T-cell (primary cell): ENCODE data around the gene AP2A2. TPM values are rescaled to one million over a fixed set of nuclear protein-coding genes. Genes with fewer than 3 reads are reported as not detected.

ENCODE experiments used
- ATAC-seq, 4 experiments: fragments of 200-7000 bp in 3 of 4; fragments of 150-1000 bp in 1 of 4; cut with Tn5 transposase; replicated peaks in 1 of 4; 1 replicate in 3 of 4; 2 replicates in 1 of 4; pipeline ENCODE4 v1.10.0; 2021; ENCODE audit warnings: moderate library complexity in 3 of 4, mild to moderate bottlenecking in 2 of 4, moderate number of reproducible peaks in 1 of 4
- CTCF ChIA-PET, 2 donors: fragments of 300-600 bp; sonication (Branson Sonifier 250); formaldehyde crosslinking; loops; one replicate each; lab custom pipeline; 2022; ENCODE audit warnings: antibody characterized with exemption in 2 of 2; lab: Charles Lee
- POLR2A ChIA-PET, 2 donors: fragments of 300-600 bp; sonication (Branson Sonifier 250); formaldehyde crosslinking; loops; one replicate each; lab custom pipeline; 2022; ENCODE audit warnings: antibody characterized with exemption in 2 of 2; lab: Charles Lee
- DNase-seq, 35 experiments: peaks; one replicate each; pipeline versions ENCODE4 v3.0.0 to v3.0.0-alpha.2; 2013 to 2023
- H3K27ac ChIP-seq: one replicate; pipeline ENCODE4 v1.5.1; 2013; ENCODE audit warnings: low read length
- H3K27me3 ChIP-seq, 2 experiments: replicated peaks in 1 of 2; 1 replicate in 1 of 2; 2 replicates in 1 of 2; pipeline versions ENCODE4 v1.6.1 to v1.7.0; 2013; ENCODE audit warnings: low read length in 1 of 2, mixed read lengths in 1 of 2; ENCODE audit not compliant: control insufficient read depth in 2 of 2, insufficient read depth in 2 of 2; ENCODE audit errors: extremely low read depth in 1 of 2
- H3K36me3 ChIP-seq, 2 donors: 1 replicate in 1 of 2; 2 replicates in 1 of 2; pipeline versions ENCODE4 v1.6.1 to v1.7.0; 2013; ENCODE audit warnings: low read length in 1 of 2; ENCODE audit not compliant: control insufficient read depth in 2 of 2, insufficient read depth in 1 of 2; ENCODE audit errors: extremely low read depth in 1 of 2
- H3K4me1 ChIP-seq, 2 experiments: 1 replicate in 1 of 2; 2 replicates in 1 of 2; pipeline versions ENCODE4 v1.6.1 to v1.7.0; 2013; ENCODE audit warnings: low read length in 2 of 2, mixed read lengths in 1 of 2; ENCODE audit not compliant: insufficient read depth in 2 of 2, control insufficient read depth in 1 of 2; ENCODE audit errors: extremely low read depth in 1 of 2
- H3K4me3 ChIP-seq, 2 donors: 1 replicate in 1 of 2; 2 replicates in 1 of 2; pipeline versions ENCODE4 v1.5.1 to v1.7.0; 2013; ENCODE audit warnings: mild to moderate bottlenecking in 2 of 2, low read length in 1 of 2, moderate library complexity in 1 of 2; ENCODE audit not compliant: control insufficient read depth in 1 of 2; ENCODE audit errors: extremely low read depth in 1 of 2
- H3K9me3 ChIP-seq: 2 replicates; pipeline ENCODE4 v1.7.0; 2013
- H3K27ac Mint-ChIP-seq, 2 donors: one replicate each; pipeline ENCODE4 v1.8.0; 2020 to 2021; ENCODE audit warnings: mild to moderate bottlenecking in 2 of 2, mixed read lengths in 2 of 2
- H3K27me3 Mint-ChIP-seq, 2 donors: one replicate each; pipeline ENCODE4 v1.8.0; 2021 to 2022; ENCODE audit warnings: mixed read lengths in 2 of 2
- H3K36me3 Mint-ChIP-seq: one replicate; pipeline ENCODE4 v1.8.0; 2021; ENCODE audit warnings: mixed read lengths
- H3K4me1 Mint-ChIP-seq, 3 donors: one replicate each; pipeline ENCODE4 v1.8.0; 2020 to 2022; ENCODE audit warnings: mixed read lengths in 3 of 3, mild to moderate bottlenecking in 1 of 3
- H3K4me3 Mint-ChIP-seq, 3 donors: one replicate each; pipeline ENCODE4 v1.8.0; 2020 to 2022; ENCODE audit warnings: mild to moderate bottlenecking in 3 of 3, mixed read lengths in 3 of 3, moderate library complexity in 3 of 3
- H3K9me3 Mint-ChIP-seq, 3 donors: one replicate each; pipeline ENCODE4 v1.8.0; 2020 to 2022; ENCODE audit warnings: mixed read lengths in 3 of 3
- WGBS: methylation state at CpG from one replicate; pipeline ENCODE4 v1.1.5; 2013; ENCODE audit warnings: missing lambda C conversion rate; ENCODE audit not compliant: insufficient coverage; 5-methylcytosine and 5-hydroxymethylcytosine counted together
- total RNA-seq, 35 experiments: library from RNA in 6 of 35; stranded (reverse) in 6 of 35; fragments of 120-200 nt in 1 of 35; gene quantifications; one replicate each; pipeline versions ENCODE4 v1.2.1 to v1.2.4 and lab custom pipeline; 2013 to 2026

AP2A2 gene
- total RNA-seq, 5 donors from 2014 or later (not counting 1 experiment from before 2014, with no cell fraction given) = 59.6 to 85.3 (median 70.8) TPM

DNA sequence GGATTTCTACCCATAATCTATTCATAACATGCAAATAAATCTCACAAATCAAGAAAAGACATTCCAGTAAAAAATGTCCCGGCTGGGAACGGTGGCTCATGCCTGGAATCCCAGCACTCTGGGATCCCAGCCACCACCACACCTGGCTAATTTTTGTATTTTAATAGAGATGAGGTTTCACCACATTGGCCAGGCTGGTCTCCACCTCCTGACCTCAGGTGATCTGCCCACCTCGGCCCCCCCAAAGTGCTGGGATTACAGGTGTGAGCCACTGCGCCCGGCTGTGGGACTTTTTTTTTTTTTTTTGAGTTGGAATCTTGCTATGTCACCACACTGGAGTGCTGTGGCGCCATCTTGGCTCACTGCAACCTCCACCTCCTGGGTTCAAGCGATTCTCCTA, 19.7 kb upstream of the AP2A2 start:
- peaks cover 15 to 30% of the 10 kb centered on the region in 2 donors for H3K36me3 ChIP-seq
- no peak overlapping the region for H3K4me3 ChIP-seq
- Mint-ChIP-seq H3K9me3 (no peaks in the 10 kb centered on the region), H3K4me3 (no peak overlapping the region), H3K27ac (no peak overlapping the region), H3K27me3 (no peaks in the 10 kb centered on the region), H3K4me1 (peaks cover 16 to 22% (median 19%) of the 10 kb centered on the region in 3 donors), H3K36me3 (peaks cover 23% of the 10 kb centered on the region)
- 86% methylated on average over 1 of the region's 7 CpGs for WGBS
- ChIA-PET CTCF (interaction anchor here in 1 of 2 donors (0.6 kb wide), 1 partner anchor 344 kb away, joined by 3 read pairs; no protein-coding TSS in a partner anchor), POLR2A (no interaction called here)
- H3K27ac ChIP-seq = no peak overlapping the region
- H3K9me3 ChIP-seq = no peaks in the 10 kb centered on the region
- peaks cover 2 to 18% of the 10 kb centered on the region in 2 experiments for H3K4me1 ChIP-seq
- ATAC-seq (no peak), DNase-seq (no peak)
- no peaks in the 10 kb centered on the region for H3K27me3 ChIP-seq

- no peak overlapping the region for H3K4me3 ChIP-seq
- no peak for ATAC-seq
- peaks cover 2 to 27% of the 10 kb centered on the region in 2 experiments for H3K4me1 ChIP-seq
- WGBS = 86% methylated on average over 2 of the region's 2 CpGs
- Mint-ChIP-seq H3K9me3 (no peaks in the 10 kb centered on the region), H3K4me3 (peak overlapping the region in 2 of 3 donors; percentile 51 to 66), H3K36me3 (peaks cover 13% of the 10 kb centered on the region), H3K27me3 (no peaks in the 10 kb centered on the region), H3K4me1 (peaks cover 18 to 25% (median 20%) of the 10 kb centered on the region in 3 donors), H3K27ac (no peak overlapping the region)
- no peak overlapping the region for H3K27ac ChIP-seq
- ChIA-PET POLR2A (no interaction called here), CTCF (no interaction called here)
- peaks cover 14 to 20% of the 10 kb centered on the region in 2 donors for H3K36me3 ChIP-seq
- H3K27me3 ChIP-seq = no peaks in the 10 kb centered on the region
- no peak for DNase-seq
- no peaks in the 10 kb centered on the region for H3K9me3 ChIP-seq
These were observed 18.0 kb upstream of the AP2A2 start for GRCh38 chr11:907668-908067.

GRCh38 chr11:908273-908672, 17.4 kb upstream of the AP2A2 start:
- no peaks in the 10 kb centered on the region for H3K9me3 Mint-ChIP-seq
- H3K27ac Mint-ChIP-seq = no peak overlapping the region

DNA sequence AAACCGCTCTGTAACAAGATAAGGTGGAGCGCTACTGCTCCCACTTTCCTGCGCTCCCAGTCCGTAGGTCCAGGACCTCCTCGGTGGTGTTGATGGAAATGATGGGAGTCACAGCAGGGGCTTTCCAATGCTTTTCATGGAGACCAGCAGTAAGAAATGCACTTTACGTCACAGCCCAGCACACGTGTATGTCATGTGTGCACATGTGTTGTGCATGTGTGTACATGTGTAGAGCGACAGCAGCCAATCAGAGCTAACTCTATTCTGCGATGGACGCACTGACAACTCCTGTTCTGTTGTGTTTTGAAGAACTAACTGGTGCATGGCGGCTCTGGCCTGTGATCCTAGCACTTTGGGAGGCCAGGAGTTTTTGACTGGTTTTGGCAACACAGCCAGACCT, 16.3 kb upstream of the AP2A2 start:
- Mint-ChIP-seq H3K4me3 (peak overlapping the region; percentile 80 to 87 (median 87)), H3K36me3 (peaks cover 3% of the 10 kb centered on the region), H3K9me3 (no peaks in the 10 kb centered on the region), H3K4me1 (peaks cover 17 to 25% (median 20%) of the 10 kb centered on the region in 3 donors), H3K27me3 (no peaks in the 10 kb centered on the region), H3K27ac (no peak overlapping the region)
- H3K4me1 ChIP-seq = peaks cover 2 to 27% of the 10 kb centered on the region in 2 experiments
- 92% methylated on average over 9 of the region's 11 CpGs for WGBS
- POLR2A ChIA-PET = no interaction called here
- CTCF ChIA-PET = no interaction called here
- ATAC-seq (no peak), DNase-seq (no peak)
- H3K27me3 ChIP-seq = no peaks in the 10 kb centered on the region
- peaks cover 6 to 7% of the 10 kb centered on the region in 2 donors for H3K36me3 ChIP-seq
- H3K27ac ChIP-seq = no peak overlapping the region
- no peaks in the 10 kb centered on the region for H3K9me3 ChIP-seq
- no peak overlapping the region for H3K4me3 ChIP-seq

More at GRCh38 chr11:908273-908672, 17.4 kb upstream of the AP2A2 start:
- Histone ChIP-seq H3K27ac (no peak overlapping the region), H3K4me3 (no peak overlapping the region), H3K4me1 (peaks cover 2 to 27% of the 10 kb centered on the region in 2 experiments), H3K27me3 (no peaks in the 10 kb centered on the region), H3K36me3 (peaks cover 12 to 14% of the 10 kb centered on the region in 2 donors), H3K9me3 (no peaks in the 10 kb centered on the region)
- peaks cover 10% of the 10 kb centered on the region for H3K36me3 Mint-ChIP-seq
- POLR2A ChIA-PET = no interaction called here
- WGBS = no CpG with 5 or more reads among the region's 5 CpGs
- DNase-seq (no peak), ATAC-seq (no peak)
- CTCF ChIA-PET = no interaction called here
- H3K27me3 Mint-ChIP-seq = no peaks in the 10 kb centered on the region
- peak overlapping the region; percentile 25 to 66 (median 51) for H3K4me3 Mint-ChIP-seq
- H3K4me1 Mint-ChIP-seq = peaks cover 18 to 25% (median 20%) of the 10 kb centered on the region in 3 donors

DNA sequence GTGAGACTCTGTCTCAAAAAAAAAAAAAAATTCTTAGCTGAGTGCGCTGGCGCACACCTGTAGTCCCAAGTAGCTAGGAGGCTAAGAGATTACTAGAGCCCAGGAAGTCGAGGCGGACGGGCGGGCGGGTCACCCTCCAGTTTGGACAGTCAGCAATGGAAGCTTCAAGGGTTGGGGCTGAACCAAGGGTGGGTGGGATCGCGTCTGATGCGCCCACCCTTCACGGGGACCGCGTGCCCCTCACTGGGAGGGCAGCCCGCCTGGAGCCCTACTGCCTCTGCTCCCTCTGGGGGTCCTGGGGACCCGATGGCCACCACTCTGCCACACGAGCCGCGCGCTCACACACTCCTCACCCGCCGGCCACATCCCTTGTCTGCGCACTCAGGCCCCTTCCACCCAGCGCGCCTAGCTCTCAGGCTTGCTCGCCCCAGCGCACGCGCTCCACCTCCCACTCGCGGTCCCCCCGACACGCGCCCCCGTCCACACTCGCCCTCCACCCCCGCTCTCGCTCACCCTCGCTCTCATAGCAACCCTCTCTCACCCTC, 15.6 kb upstream of the AP2A2 start:
- DNase-seq = peak in 2 of 35 experiments; percentile 15 to 20
- ChIA-PET CTCF (no interaction called here), POLR2A (interaction anchor here (0.5 kb wide), 2 partner anchors 11 to 409 kb away, joined by 4 read pairs; no protein-coding TSS in a partner anchor)
- 2% methylated on average over 35 of the region's 38 CpGs for WGBS
- Mint-ChIP-seq H3K27me3 (no peaks in the 10 kb centered on the region), H3K27ac (peak overlapping the region; percentile 59 to 78), H3K4me3 (peak overlapping the region; percentile 80 to 87 (median 87)), H3K4me1 (peaks cover 13 to 25% (median 20%) of the 10 kb centered on the region in 3 donors), H3K36me3 (peaks cover 3% of the 10 kb centered on the region), H3K9me3 (no peaks in the 10 kb centered on the region)
- Histone ChIP-seq H3K9me3 (no peaks in the 10 kb centered on the region), H3K27me3 (no peaks in the 10 kb centered on the region), H3K36me3 (no peaks in the 10 kb centered on the region), H3K27ac (no peak overlapping the region), H3K4me1 (peaks cover 2 to 27% of the 10 kb centered on the region in 2 experiments), H3K4me3 (peak overlapping the region; percentile 49 to 65)
- peak in 2 of 4 experiments; percentile 8 to 24 for ATAC-seq

DNA sequence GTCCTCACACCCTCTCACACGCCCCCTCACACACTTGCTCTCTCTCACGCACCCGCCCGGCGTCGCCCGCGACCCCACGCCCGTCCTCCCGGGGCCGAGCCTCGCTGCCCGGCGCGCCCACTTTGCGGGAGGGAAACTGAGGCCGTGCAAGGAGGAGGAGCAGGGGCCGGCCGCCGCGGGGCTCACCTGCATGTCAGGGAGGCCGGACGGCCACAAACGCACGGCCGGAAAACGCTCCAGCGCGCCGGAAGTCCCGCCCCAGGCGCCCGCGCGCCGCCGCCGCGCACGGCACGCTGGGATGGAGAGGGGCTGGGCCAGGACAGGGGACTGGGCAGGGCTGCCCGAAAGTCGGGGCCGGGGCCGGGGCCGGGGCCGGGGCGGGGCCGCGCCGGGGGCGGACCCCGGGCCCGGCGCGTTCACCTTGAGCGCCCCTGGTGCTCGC, 15.1 kb upstream of the AP2A2 start, which contains the start of gene CHID1:
TSS of gene CHID1 (minus strand) at position 222 of the 442 bp plus-strand sequence. CDS start 5,994 bp downstream, outside the sequence.
- Mint-ChIP-seq H3K27ac (peak within 1 kb of the TSS; percentile 83 to 90), H3K27me3 (no peaks in the 10 kb centered on the region), H3K9me3 (no peaks in the 10 kb centered on the region), H3K36me3 (peaks cover 2% of the 10 kb centered on the region), H3K4me1 (peaks cover 13 to 25% (median 20%) of the 10 kb centered on the region in 3 donors), H3K4me3 (peak within 1 kb of the TSS; percentile 80 to 87 (median 87))
- WGBS = 0% methylated on average over 58 of the region's 59 CpGs
- ChIA-PET CTCF (no interaction called here), POLR2A (interaction anchor here (0.5 kb wide), 2 partner anchors 10 to 409 kb away, joined by 4 read pairs; no protein-coding TSS in a partner anchor)
- Histone ChIP-seq H3K27me3 (no peaks in the 10 kb centered on the region), H3K4me1 (peaks cover 2 to 27% of the 10 kb centered on the region in 2 experiments), H3K9me3 (no peaks in the 10 kb centered on the region), H3K36me3 (no peaks in the 10 kb centered on the region), H3K4me3 (peak within 1 kb of the TSS; percentile 60 to 72), H3K27ac (no peak within 1 kb of the TSS)
- peak; percentile 95 to 97 (median 96) for ATAC-seq
- DNase-seq = peak; percentile 38 to 85 (median 64)
